GM21576 (cell line): ENCODE results near the gene CRELD2.

Experiments
- ATAC-seq: cut with Tn5 transposase; IDR thresholded peaks from one replicate; pipeline ENCODE4 v1.9.1; 2021; ENCODE audit warnings: mild to moderate bottlenecking, moderate library complexity; ENCODE audit not compliant: unreplicated experiment

The CRELD2 gene

GRCh38 chr22:49917974-49918910 lies at the start of gene CRELD2, which contains the start of gene ALG12:
Gene CRELD2, plus strand, starts transcription at chr22:49918634. Its CDS starts 136 bp downstream, at chr22:49918770.
Gene ALG12, minus strand, starts transcription at chr22:49918438. Its CDS starts 4,673 bp downstream, at chr22:49913765.
- ATAC-seq, result peak; percentile 79

GRCh38 chr22:49869086-49869830 lies 49.2 kb upstream of the CRELD2 start:
- no peak for ATAC-seq

- no peak for ATAC-seq
Measured at GRCh38 chr22:49869845-49870712, 48.4 kb upstream of the CRELD2 start.

- ATAC-seq, result no peak
Measured at GRCh38 chr22:49871482-49871881, 47.0 kb upstream of the CRELD2 start.

GRCh38 chr22:49872347-49872746 lies 46.1 kb upstream of the CRELD2 start:
- ATAC-seq, result no peak

GRCh38 chr22:49873228-49873940 lies 45.0 kb upstream of the CRELD2 start:
- no peak for ATAC-seq

- no peak for ATAC-seq
Measured at GRCh38 chr22:49877642-49878041, 40.8 kb upstream of the CRELD2 start.

GRCh38 chr22:49878206-49878605 lies 40.2 kb upstream of the CRELD2 start:
- no peak for ATAC-seq

GRCh38 chr22:49879871-49880270 lies 38.6 kb upstream of the CRELD2 start:
- no peak for ATAC-seq

- no peak for ATAC-seq
Measured at GRCh38 chr22:49880281-49880680, 38.2 kb upstream of the CRELD2 start.

GRCh38 chr22:49881856-49882255 lies 36.6 kb upstream of the CRELD2 start:
- ATAC-seq, result peak; percentile 40

- no peak for ATAC-seq
Measured at GRCh38 chr22:49882519-49883293, 35.7 kb upstream of the CRELD2 start.

GRCh38 chr22:49883294-49883640 lies 35.2 kb upstream of the CRELD2 start:
- ATAC-seq, result no peak

- no peak for ATAC-seq
Measured at GRCh38 chr22:49884075-49884474, 34.4 kb upstream of the CRELD2 start.

- ATAC-seq, result no peak
Measured at GRCh38 chr22:49884503-49885260, 33.8 kb upstream of the CRELD2 start.

GRCh38 chr22:49885281-49885680 lies 33.2 kb upstream of the CRELD2 start:
- no peak for ATAC-seq

GRCh38 chr22:49885881-49886280 lies 32.6 kb upstream of the CRELD2 start:
- ATAC-seq, result no peak

GRCh38 chr22:49886346-49887063 lies 31.9 kb upstream of the CRELD2 start:
- ATAC-seq, result no peak
